ENCODE measurements around the gene TSTD2. TPM values are rescaled to one million over a fixed set of nuclear protein-coding genes. Genes with fewer than 3 reads are reported as not detected.

TSTD2 gene
- total and polyA plus RNA-seq, 5 experiments from 2014 or later = 7.0 to 26.5 (median 8.9) TPM

GRCh38 chr9:97567182-97567893 lies 65.8 kb downstream of the TSTD2 start:
- peaks cover 0 to 5% (median 1%) of the 10 kb centered on the region in 5 donors for H3K27me3 Mint-ChIP-seq
- H3K36me3 Mint-ChIP-seq = no peaks in the 10 kb centered on the region
- POLR2A ChIA-PET = no interaction called here
- H3K4me3 Mint-ChIP-seq = no peak overlapping the region
- DNase-seq (no peak), ATAC-seq (no peak)
- no peak overlapping the region for H3K27ac Mint-ChIP-seq
- peaks cover 0 to 4% (median 0%) of the 10 kb centered on the region in 4 donors for H3K4me1 Mint-ChIP-seq
- H3K9me3 Mint-ChIP-seq = no peaks in the 10 kb centered on the region

GRCh38 chr9:97565262-97565661 lies 67.9 kb downstream of the TSTD2 start:
- POLR2A ChIA-PET = no interaction called here
- H3K27ac Mint-ChIP-seq = no peak overlapping the region
- no peak for DNase-seq

GRCh38 chr9:97564291-97565175 lies 68.6 kb downstream of the TSTD2 start:
- POLR2A ChIA-PET = no interaction called here
- ATAC-seq (no peak), DNase-seq (no peak)
- Mint-ChIP-seq H3K27me3 (peaks cover 1 to 11% (median 7%) of the 10 kb centered on the region in 5 donors), H3K9me3 (no peaks in the 10 kb centered on the region), H3K36me3 (no peaks in the 10 kb centered on the region), H3K4me1 (peaks cover 0 to 2% (median 0%) of the 10 kb centered on the region in 4 donors), H3K4me3 (no peak overlapping the region), H3K27ac (peak overlapping the region in 1 of 10 donors; percentile 37)

More at GRCh38 chr9:97565262-97565661, 67.9 kb downstream of the TSTD2 start:
- Mint-ChIP-seq H3K4me3 (no peak overlapping the region), H3K27me3 (peaks cover 0 to 8% (median 2%) of the 10 kb centered on the region in 5 donors), H3K4me1 (peaks cover 0 to 4% (median 0%) of the 10 kb centered on the region in 4 donors), H3K36me3 (no peaks in the 10 kb centered on the region), H3K9me3 (no peaks in the 10 kb centered on the region)
- no peak for ATAC-seq

- Mint-ChIP-seq H3K4me1 (peaks cover 0 to 6% (median 5%) of the 10 kb centered on the region in 4 donors), H3K27ac (peak overlapping the region in 1 of 10 donors; percentile 57), H3K9me3 (no peaks in the 10 kb centered on the region), H3K27me3 (peaks cover 1 to 14% (median 11%) of the 10 kb centered on the region in 5 donors), H3K4me3 (no peak overlapping the region), H3K36me3 (no peaks in the 10 kb centered on the region)
- POLR2A ChIA-PET = no interaction called here
- no peak for ATAC-seq
- no peak for DNase-seq
Measured at GRCh38 chr9:97563458-97564135, 69.6 kb downstream of the TSTD2 start.

- Mint-ChIP-seq H3K4me3 (no peak overlapping the region), H3K27me3 (peaks cover 2 to 14% (median 10%) of the 10 kb centered on the region in 5 donors), H3K4me1 (peaks cover 0 to 6% (median 4%) of the 10 kb centered on the region in 4 donors), H3K27ac (peak overlapping the region in 1 of 10 donors; percentile 46), H3K36me3 (peaks cover 0 to 2% (median 0%) of the 10 kb centered on the region in 3 donors), H3K9me3 (no peaks in the 10 kb centered on the region)
- ATAC-seq = no peak
- POLR2A ChIA-PET = no interaction called here
- DNase-seq = no peak
Measured at GRCh38 chr9:97562542-97562941, 70.6 kb downstream of the TSTD2 start.

GRCh38 chr9:97561501-97561900 lies 71.7 kb downstream of the TSTD2 start:
- H3K27me3 Mint-ChIP-seq = peaks cover 7 to 20% (median 11%) of the 10 kb centered on the region in 5 donors

GRCh38 chr9:97560851-97561250 lies 72.3 kb downstream of the TSTD2 start:
- no peaks in the 10 kb centered on the region for H3K9me3 Mint-ChIP-seq
- no peak for DNase-seq
- H3K4me1 Mint-ChIP-seq = peaks cover 0 to 6% (median 4%) of the 10 kb centered on the region in 4 donors
- no peak for ATAC-seq
- H3K4me3 Mint-ChIP-seq = no peak overlapping the region
- POLR2A ChIA-PET = no interaction called here
- peaks cover 0 to 2% (median 0%) of the 10 kb centered on the region in 3 donors for H3K36me3 Mint-ChIP-seq
- peaks cover 9 to 26% (median 16%) of the 10 kb centered on the region in 5 donors for H3K27me3 Mint-ChIP-seq
- no peak overlapping the region for H3K27ac Mint-ChIP-seq

More at GRCh38 chr9:97561501-97561900, 71.7 kb downstream of the TSTD2 start:
- peaks cover 0 to 6% (median 4%) of the 10 kb centered on the region in 4 donors for H3K4me1 Mint-ChIP-seq
- no peak overlapping the region for H3K4me3 Mint-ChIP-seq
- no peak for DNase-seq
- ATAC-seq = no peak
- no peaks in the 10 kb centered on the region for H3K9me3 Mint-ChIP-seq
- H3K36me3 Mint-ChIP-seq = peaks cover 0 to 2% (median 0%) of the 10 kb centered on the region in 3 donors
- POLR2A ChIA-PET = no interaction called here
- H3K27ac Mint-ChIP-seq = peak overlapping the region in 1 of 10 donors; percentile 36

GRCh38 chr9:97560154-97560553 lies 73.0 kb downstream of the TSTD2 start:
- POLR2A ChIA-PET = no interaction called here
- H3K27ac Mint-ChIP-seq = peak overlapping the region in 1 of 10 donors; percentile 17
- H3K36me3 Mint-ChIP-seq = peaks cover 0 to 2% (median 0%) of the 10 kb centered on the region in 3 donors
- ATAC-seq (no peak), DNase-seq (no peak)
- H3K27me3 Mint-ChIP-seq = peaks cover 9 to 33% (median 18%) of the 10 kb centered on the region in 5 donors
- peaks cover 0 to 6% (median 4%) of the 10 kb centered on the region in 4 donors for H3K4me1 Mint-ChIP-seq
- no peaks in the 10 kb centered on the region for H3K9me3 Mint-ChIP-seq
- H3K4me3 Mint-ChIP-seq = no peak overlapping the region

- Mint-ChIP-seq H3K9me3 (no peaks in the 10 kb centered on the region), H3K27ac (peak overlapping the region in 3 of 10 donors; percentile 2 to 64 (median 10)), H3K4me3 (peak overlapping the region in 2 of 10 donors; percentile 5 to 9), H3K36me3 (peaks cover 0 to 2% (median 0%) of the 10 kb centered on the region in 3 donors), H3K27me3 (peaks cover 9 to 44% (median 20%) of the 10 kb centered on the region in 5 donors), H3K4me1 (peaks cover 0 to 6% (median 4%) of the 10 kb centered on the region in 4 donors)
- no peak for ATAC-seq
- POLR2A ChIA-PET = no interaction called here
- DNase-seq = no peak
Measured at GRCh38 chr9:97559111-97559514, 74.1 kb downstream of the TSTD2 start.

GRCh38 chr9:97558701-97559101 lies 74.5 kb downstream of the TSTD2 start:
- POLR2A ChIA-PET = no interaction called here
- H3K36me3 Mint-ChIP-seq = peaks cover 0 to 2% (median 0%) of the 10 kb centered on the region in 3 donors
- H3K27me3 Mint-ChIP-seq = peaks cover 9 to 44% (median 23%) of the 10 kb centered on the region in 5 donors
- peaks cover 0 to 6% (median 4%) of the 10 kb centered on the region in 4 donors for H3K4me1 Mint-ChIP-seq
- DNase-seq (no peak), ATAC-seq (no peak)
- no peaks in the 10 kb centered on the region for H3K9me3 Mint-ChIP-seq
- peak overlapping the region in 1 of 10 donors; percentile 5 for H3K4me3 Mint-ChIP-seq
- H3K27ac Mint-ChIP-seq = peak overlapping the region in 3 of 10 donors; percentile 2 to 64 (median 10)

GRCh38 chr9:97557606-97558095 lies 75.5 kb downstream of the TSTD2 start:
- Mint-ChIP-seq H3K9me3 (no peaks in the 10 kb centered on the region), H3K4me1 (peaks cover 0 to 6% (median 4%) of the 10 kb centered on the region in 4 donors), H3K27me3 (peaks cover 10 to 48% (median 27%) of the 10 kb centered on the region in 5 donors), H3K36me3 (peaks cover 0 to 2% (median 0%) of the 10 kb centered on the region in 3 donors), H3K27ac (no peak overlapping the region), H3K4me3 (no peak overlapping the region)
- no peak for DNase-seq
- POLR2A ChIA-PET = no interaction called here
- ATAC-seq = no peak
